Calu3 (cell line): ENCODE measurements around the gene GABBR1. TPM values are rescaled to one million over a fixed set of nuclear protein-coding genes. Genes with fewer than 3 reads are reported as not detected.
"Not testable (repeated sequence)": the region's sequence is repeated elsewhere in the genome, so short reads cannot be mapped to it uniquely, and the experiment has no call there.

Experiments used
- BruUV-seq: library from RNA; stranded (reverse); fragments of 400-500 nt; replicated peaks from 2 replicates; lab custom pipeline; 2021; lab: Mats Ljungman, UMichigan
- CTCF ChIA-PET: fragments of 300-600 bp; sonication (Branson Sonifier 250); formaldehyde crosslinking; loops from one replicate; lab custom pipeline; 2022; ENCODE audit warnings: antibody characterized with exemption; lab: Charles Lee
- DNase-seq: peaks from one replicate; pipeline ENCODE4 v3.0.0; 2022
- H3K27ac Mint-ChIP-seq: one replicate; pipeline ENCODE4 v1.8.0; 2022; ENCODE audit warnings: mixed read lengths; ENCODE audit not compliant: unreplicated experiment
- H3K27me3 Mint-ChIP-seq: one replicate; pipeline ENCODE4 v1.8.0; 2022; ENCODE audit warnings: mixed read lengths; ENCODE audit not compliant: unreplicated experiment
- H3K36me3 Mint-ChIP-seq: one replicate; pipeline ENCODE4 v1.8.0; 2022; ENCODE audit warnings: mild to moderate bottlenecking, moderate library complexity, mixed read lengths; ENCODE audit not compliant: insufficient read depth, unreplicated experiment
- H3K4me1 Mint-ChIP-seq: one replicate; pipeline ENCODE4 v1.8.0; 2022; ENCODE audit warnings: mild to moderate bottlenecking, low read depth, mixed read lengths; ENCODE audit not compliant: unreplicated experiment
- H3K4me3 Mint-ChIP-seq: one replicate; pipeline ENCODE4 v1.8.0; 2022; ENCODE audit warnings: mild to moderate bottlenecking, low read depth, moderate library complexity, mixed read lengths; ENCODE audit not compliant: unreplicated experiment
- H3K9me3 Mint-ChIP-seq: one replicate; pipeline ENCODE4 v1.8.0; 2022; ENCODE audit warnings: low read depth, mixed read lengths; ENCODE audit not compliant: unreplicated experiment
- intact Hi-C: fragments of 100-400 bp; cut with micrococcal nuclease; formaldehyde crosslinking; loops from one replicate; pipeline ENCODE4 v1.10.0; 2022; ENCODE audit not compliant: unreplicated experiment
- total RNA-seq: library from RNA; stranded (reverse); gene quantifications from 2 replicates; pipeline ENCODE4 v1.2.3, GENCODE V29; 2022
- TF ChIP-seq, protein P1 (sequence below): fragments of 200-600 bp; IDR thresholded peaks from one replicate; pipeline ENCODE4 v1.8.0; 2022; ENCODE audit warnings: antibody characterized with exemption; ENCODE audit not compliant: unreplicated experiment

GABBR1 gene
- total RNA-seq, 1 experiment from 2014 or later: 42.2 TPM

DNA sequence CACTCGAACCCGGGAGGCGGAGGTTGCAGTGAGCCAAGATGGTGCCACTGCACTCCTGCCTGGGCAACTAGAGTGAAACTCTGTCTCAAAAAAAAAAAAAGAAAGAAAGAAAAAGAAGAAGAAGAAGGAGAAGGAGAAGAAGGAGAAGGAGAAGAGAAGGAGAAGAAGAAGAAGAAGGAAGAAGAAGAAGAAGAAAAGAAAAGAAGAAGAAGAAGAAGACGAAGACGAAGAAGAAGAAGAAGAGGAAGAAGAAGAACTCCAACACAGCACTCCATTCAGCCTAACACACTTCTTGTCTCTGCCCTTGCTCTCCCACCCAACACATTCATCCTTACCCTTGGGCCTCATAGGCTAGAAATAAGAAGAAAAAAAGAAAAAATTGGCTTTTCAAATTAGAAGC lies 41.0 kb upstream of the GABBR1 start:
- peaks cover 5% of the 10 kb centered on the region for H3K36me3 Mint-ChIP-seq
- peaks cover 26% of the 10 kb centered on the region for H3K4me1 Mint-ChIP-seq
- intact Hi-C loops: no loop called here
- H3K9me3 Mint-ChIP-seq: no peaks in the 10 kb centered on the region
- H3K27me3 Mint-ChIP-seq: peaks cover 30% of the 10 kb centered on the region
- BruUV-seq: no TSS peak
- TF ChIP-seq, protein P1, sequence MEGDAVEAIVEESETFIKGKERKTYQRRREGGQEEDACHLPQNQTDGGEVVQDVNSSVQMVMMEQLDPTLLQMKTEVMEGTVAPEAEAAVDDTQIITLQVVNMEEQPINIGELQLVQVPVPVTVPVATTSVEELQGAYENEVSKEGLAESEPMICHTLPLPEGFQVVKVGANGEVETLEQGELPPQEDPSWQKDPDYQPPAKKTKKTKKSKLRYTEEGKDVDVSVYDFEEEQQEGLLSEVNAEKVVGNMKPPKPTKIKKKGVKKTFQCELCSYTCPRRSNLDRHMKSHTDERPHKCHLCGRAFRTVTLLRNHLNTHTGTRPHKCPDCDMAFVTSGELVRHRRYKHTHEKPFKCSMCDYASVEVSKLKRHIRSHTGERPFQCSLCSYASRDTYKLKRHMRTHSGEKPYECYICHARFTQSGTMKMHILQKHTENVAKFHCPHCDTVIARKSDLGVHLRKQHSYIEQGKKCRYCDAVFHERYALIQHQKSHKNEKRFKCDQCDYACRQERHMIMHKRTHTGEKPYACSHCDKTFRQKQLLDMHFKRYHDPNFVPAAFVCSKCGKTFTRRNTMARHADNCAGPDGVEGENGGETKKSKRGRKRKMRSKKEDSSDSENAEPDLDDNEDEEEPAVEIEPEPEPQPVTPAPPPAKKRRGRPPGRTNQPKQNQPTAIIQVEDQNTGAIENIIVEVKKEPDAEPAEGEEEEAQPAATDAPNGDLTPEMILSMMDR: no peak
- CTCF ChIA-PET: no interaction called here
- H3K4me3 Mint-ChIP-seq: no peak overlapping the region
- DNase-seq: no peak
- H3K27ac Mint-ChIP-seq: no peak overlapping the region

DNA sequence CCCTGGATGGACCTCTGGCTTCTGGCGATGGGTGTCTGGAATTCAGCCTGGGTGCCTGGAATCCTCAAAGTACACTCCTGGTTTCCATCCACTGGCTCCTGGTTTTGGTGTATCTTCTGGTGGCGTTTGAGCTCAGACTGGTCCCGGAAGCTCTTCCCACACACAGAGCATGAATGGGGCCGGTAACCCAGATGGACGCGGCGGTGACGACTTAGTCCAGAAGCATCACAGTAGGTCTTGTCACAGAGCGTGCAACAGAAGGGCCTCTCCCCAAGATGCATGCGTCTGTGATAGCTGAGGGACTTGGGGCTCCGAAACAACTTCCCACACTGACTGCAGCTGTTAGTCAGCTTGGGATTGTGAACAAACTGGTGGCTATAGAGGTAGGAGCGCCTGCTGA lies 40.2 kb upstream of the GABBR1 start:
- DNase-seq: no peak
- intact Hi-C loops: no loop called here
- Mint-ChIP-seq H3K4me3 (no peak overlapping the region), H3K9me3 (no peaks in the 10 kb centered on the region), H3K27ac (no peak overlapping the region), H3K36me3 (peaks cover 5% of the 10 kb centered on the region), H3K4me1 (peaks cover 25% of the 10 kb centered on the region), H3K27me3 (peaks cover 36% of the 10 kb centered on the region)
- no TSS peak for BruUV-seq
- CTCF ChIA-PET: no interaction called here
- TF ChIP-seq, protein P1: no peak

DNA sequence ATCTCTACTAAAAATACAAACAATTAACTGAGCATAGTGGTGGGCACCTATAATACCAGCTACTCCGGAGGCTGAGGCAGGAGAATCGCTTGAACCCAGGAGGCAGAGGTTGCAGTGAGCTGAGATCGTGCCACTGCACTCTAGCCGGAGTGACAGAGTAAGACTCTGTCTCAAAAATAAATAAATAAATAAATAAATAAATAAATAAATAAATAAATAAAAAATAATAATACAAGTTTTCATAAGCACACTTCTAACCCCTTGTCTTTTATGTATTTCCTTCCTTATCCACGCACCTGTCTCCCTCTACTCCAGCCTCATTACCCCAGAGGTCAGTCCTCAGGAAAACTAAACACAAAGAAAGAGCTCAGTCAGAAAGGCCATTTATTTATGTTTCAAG lies 39.1 kb upstream of the GABBR1 start:
- H3K9me3 Mint-ChIP-seq, H3K27ac Mint-ChIP-seq, DNase-seq, H3K4me3 Mint-ChIP-seq, BruUV-seq, intact Hi-C loops, H3K36me3 Mint-ChIP-seq: not testable (repeated sequence)
- CTCF ChIA-PET: interaction anchor here (3.4 kb wide), 1 partner anchor 19 kb away, joined by 10 read pairs; no protein-coding TSS in a partner anchor
- Mint-ChIP-seq H3K27me3 (peaks cover 47% of the 10 kb centered on the region), H3K4me1 (peaks cover 16% of the 10 kb centered on the region)

DNA sequence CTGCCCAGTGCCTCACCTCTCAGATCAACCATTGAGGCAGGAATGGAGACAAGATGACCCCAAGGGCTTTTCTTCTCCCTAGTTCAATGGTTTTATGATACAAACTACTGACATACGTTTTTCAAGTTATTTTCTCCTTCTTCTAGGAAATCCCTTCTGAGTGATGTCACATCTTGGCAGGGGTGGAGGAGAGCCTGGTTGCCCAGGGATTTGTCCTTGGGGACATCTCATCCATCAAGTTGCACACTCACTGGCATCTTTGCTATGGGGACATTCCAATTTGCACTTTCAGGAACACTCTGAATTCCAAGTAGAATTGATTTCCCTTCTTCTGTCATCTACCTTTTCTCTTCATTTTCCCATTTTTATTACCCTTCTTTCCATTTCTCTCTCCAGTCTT lies 38.0 kb upstream of the GABBR1 start:
- no peak for DNase-seq
- no TSS peak for BruUV-seq
- Mint-ChIP-seq H3K4me3 (no peak overlapping the region), H3K36me3 (no peaks in the 10 kb centered on the region), H3K27me3 (peaks cover 58% of the 10 kb centered on the region), H3K9me3 (no peaks in the 10 kb centered on the region), H3K4me1 (peaks cover 5% of the 10 kb centered on the region), H3K27ac (no peak overlapping the region)
- intact Hi-C loops: no loop called here
- TF ChIP-seq, protein P1: no peak
- CTCF ChIA-PET: interaction anchor here (0.8 to 3.4 kb wide), 2 partner anchors 18 to 21 kb away, joined by 3 to 10 read pairs; no protein-coding TSS in a partner anchor

DNA sequence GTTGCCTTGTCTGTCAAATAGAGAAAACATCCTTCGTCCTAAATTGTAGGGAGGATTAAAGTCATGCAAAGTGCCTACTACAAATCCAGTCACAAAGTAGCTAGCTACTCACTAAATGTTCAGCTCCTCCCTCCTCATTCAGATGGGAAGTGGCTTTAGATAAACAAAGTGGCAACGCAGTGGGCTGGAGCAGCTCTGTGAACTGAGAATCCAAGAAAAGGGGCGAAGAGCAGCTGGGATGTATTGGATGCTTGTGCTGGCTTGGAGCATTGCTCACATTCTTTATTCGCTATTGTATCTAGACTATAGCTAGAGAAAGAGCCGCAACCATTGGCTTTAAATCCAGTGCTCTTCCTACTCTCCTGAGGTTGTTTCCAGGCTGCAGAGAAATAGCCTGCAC lies 34.2 kb upstream of the GABBR1 start:
- Mint-ChIP-seq H3K9me3 (no peaks in the 10 kb centered on the region), H3K4me1 (no peaks in the 10 kb centered on the region), H3K36me3 (no peaks in the 10 kb centered on the region), H3K4me3 (no peak overlapping the region), H3K27ac (no peak overlapping the region), H3K27me3 (peaks cover 51% of the 10 kb centered on the region)
- intact Hi-C loops: no loop called here
- BruUV-seq: no TSS peak
- TF ChIP-seq, protein P1: no peak
- CTCF ChIA-PET: interaction anchor here (2.9 kb wide), 1 partner anchor 13 kb away, joined by 13 read pairs; no protein-coding TSS in a partner anchor
- DNase-seq: no peak
